Stimulated activated CD4-positive, alpha-beta T cell treated with anti-CD3 and anti-CD28 coated beads, TNF-alpha, amount 100 ng/mL, for 48 hours (primary cell): ENCODE results near the gene CBLIF.
A peak's percentile ranks its signal among the peaks of the same experiment; 100 is the strongest.
"Not testable (repeated sequence)": the region's sequence is repeated elsewhere in the genome, so short reads cannot be mapped to it uniquely, and the experiment has no call there.

Source experiments
- DNase-seq, 3 donors: peaks; one replicate each; pipeline ENCODE4 v3.0.0-alpha.2; 2020; ENCODE audit warnings: low read depth in 3 of 3

The CBLIF gene

DNA sequence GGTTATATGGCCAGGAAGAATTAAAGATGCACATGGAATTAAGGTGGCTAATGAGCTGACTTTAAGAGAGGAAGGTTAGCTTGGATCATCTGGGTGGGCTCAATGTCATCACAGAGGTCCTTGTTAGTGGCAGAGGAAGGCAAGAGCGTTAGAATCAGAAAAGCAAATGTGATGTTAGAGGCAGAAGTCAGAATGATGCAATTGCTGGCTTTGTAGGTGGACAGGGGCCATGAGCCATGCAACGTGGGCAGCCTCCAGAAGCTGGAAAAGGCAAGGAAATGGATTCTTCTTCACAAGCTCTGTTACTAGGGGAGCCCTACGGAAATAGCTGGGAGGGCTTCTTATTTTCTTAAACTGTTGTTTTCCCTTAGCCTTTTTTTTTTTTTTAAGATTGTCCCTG, 2.3 kb upstream of the CBLIF start:
- no peak for DNase-seq

DNA sequence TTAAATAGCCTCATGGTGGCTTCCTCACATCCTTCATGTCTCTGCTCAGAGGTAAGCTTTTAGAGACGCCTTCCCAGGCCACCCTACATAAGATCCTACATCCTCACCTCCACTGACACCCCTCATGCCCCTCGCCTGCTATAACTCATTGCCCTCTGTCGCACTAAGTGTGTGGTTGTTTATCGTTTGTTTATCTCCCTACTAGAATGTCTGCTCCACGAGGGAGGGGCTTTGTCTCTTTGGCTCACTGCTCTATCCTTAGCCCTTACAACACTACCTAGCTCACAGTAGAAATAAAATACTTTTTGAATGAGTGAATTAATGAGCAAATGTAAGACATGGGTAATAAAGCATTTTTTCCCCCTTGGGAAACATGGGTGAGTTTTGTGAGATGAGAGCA, 1.3 kb upstream of the CBLIF start:
- DNase-seq: no peak

DNA sequence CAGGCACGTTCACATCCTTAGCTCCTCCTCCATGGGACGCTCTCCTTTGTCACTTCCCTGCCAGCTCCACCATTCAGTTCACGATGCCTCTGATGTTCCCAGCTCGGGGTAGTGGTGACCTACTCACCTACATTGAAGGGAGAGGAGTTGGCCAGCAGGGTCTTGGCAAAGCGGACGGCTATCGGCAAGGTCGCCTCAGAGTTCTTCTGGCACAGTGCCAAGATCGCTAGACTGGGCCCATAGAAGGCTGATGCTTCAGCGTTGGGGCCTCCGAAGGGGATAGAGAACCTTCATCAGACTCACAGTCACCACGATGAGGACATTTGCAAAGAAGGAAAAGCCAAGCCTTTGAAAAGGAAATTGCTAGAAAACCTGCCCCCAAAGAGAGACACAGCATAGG, 3.0 kb downstream of the CBLIF start:
- no peak for DNase-seq

DNA sequence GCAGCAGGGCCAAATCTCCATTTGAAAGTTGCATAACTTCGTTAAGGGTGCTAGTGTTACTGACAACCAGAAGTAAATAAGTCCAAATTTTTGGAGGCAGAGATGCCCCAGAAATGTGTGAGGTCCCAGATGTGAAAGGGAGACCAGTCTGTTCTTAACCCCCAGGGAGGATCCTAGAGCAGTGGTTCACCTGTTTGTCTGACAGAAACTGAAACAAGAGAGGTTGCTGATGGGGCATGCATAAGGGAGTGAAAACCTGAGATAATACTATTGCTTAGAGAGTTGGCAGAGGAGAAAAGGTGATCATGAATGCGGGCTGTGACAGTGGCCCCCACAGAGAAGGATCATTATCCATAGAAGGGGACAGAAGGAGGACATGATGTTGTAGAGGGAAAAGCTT, 3.8 kb downstream of the CBLIF start:
- DNase-seq: no peak

DNA sequence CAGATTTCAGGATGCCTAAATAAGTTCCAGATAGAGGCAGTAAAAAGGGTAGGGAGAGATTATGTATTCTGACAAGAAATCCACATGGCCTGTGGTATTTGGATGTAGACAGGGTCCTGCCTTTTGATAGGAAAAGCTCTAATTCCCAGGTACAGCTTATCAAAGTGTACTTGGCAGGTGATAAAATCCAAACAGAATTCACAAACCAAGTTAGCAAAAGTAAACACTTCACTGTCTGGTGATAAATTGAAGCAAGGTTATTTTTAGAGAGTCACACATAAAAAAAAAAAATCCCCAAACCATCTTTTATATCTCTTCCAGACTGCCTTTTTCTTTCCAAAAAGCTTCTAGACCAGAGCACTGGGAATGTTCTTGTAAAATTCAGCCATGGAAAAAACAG, 5.7 kb downstream of the CBLIF start:
- no peak for DNase-seq

DNA sequence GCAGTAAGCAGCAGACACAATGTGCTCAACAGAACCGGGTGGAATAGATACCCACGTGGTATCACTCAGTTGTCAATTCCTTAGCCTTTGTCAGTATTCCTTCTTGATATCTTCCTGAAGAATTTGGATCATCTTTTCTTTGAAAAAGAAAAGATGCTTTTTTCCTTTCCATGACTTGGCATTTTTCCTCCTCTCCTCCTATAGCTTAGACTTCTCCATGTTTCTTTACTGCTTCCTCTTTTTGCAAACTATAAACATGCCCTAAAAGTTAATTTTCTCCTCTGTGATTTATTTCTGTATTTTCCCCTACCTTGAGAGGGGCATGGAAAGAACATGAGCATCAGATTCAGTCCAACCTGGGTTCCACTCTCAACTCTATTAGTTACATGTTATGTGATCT, 11.7 kb downstream of the CBLIF start:
- no peak for DNase-seq

DNA sequence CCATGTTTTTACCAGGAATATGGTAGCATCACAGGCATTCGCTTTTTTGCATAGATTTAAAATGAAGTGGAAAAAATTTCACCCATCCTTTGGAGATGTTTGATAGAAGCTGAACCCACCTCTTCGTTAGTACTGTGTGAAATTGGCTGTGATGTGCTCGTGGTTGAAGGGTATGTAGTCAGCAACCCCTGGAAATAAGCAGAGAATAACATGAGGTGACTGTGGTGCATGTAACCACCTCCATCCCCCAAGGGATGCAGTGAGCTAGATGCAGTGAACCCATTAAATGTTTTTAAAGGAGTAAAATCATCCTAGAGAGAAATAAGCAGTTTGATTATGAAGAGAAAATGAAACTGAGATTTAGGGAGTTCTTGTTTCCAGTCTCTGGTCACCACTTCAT, 15.9 kb downstream of the CBLIF start:
- no peak for DNase-seq

DNA sequence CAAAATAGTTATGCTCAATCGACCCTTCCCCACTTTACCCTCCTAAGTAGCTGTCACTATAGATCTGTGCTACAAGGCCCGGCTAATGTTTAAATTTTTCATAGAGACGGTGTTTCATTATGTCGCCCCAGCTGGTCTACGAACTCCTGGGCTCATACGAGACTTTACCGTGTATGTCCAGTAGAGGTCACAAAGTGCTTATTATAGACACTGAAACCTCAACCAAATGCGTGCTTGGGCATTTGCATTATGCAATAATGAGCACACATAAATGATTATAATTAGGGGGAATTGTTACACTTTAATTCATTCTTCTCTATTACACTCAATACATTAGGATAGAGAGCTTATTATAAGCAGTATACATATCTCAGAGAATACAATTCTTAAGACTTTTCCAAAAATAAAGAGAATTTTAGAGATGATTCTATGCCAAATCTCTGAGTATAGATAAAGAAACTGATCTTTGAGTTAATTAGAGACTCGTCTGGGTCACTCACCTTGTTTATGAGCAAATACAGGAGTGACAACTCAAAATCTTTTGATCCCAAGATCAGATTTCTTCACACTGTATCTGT, 22.2 kb downstream of the CBLIF start:
- no peak for DNase-seq

DNA sequence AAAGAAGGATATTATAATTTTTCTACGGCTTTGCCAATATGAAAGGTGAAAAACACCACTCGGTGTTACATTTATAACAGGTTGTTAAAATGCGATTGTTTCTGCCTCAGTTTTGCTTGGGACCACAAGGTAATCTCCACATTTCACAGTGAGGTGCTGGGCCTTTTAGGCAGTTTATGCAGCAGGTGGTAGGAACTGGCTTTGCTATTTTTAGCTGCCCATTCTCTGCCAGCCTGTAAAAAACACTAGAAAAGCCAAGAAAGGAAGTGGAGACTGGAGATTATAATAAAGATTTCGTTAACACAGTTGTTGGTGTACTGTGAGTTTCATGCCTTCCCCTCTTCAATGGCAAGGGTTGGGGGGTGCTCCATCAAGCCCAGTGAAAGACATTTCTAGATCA, 26.7 kb downstream of the CBLIF start:
- DNase-seq: no peak

DNA sequence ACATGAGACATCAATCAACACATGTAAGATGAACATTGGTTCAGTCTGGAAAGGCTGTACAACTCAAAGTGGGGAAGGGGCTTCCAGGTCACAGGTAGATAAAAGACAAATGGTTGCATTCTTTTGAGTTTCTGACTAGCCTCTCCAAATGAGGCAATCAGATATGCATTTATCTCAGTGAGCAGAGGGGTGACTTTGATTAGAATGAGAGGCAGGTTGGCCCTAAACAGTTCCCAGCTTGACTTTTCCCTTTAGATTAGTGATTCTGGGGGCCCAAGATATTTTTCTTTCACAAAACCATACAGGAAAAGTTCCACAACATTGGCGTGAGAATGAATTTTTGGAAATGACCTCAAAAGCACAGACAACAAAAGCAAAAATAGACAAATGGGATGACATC, 28.9 kb downstream of the CBLIF start:
- not testable (repeated sequence) for DNase-seq

DNA sequence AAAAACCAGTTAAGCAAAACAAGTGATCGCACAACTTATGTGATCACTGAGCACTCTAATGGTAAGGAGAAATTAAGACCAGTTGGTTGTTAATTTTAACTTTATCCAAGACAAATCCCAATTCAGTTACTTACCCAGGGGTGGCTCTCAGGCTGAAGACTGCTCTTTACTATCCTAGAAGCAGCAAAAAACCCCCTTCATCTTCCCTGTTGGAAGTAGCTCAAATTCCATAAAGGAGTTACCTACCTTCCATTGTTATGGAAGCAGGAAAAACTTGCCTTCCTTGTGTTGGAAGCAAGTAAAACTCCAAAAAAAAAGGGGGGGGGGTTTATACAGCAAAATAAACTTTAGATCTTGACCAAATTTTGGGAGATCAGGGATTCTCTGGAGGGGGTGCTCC, 29.5 kb downstream of the CBLIF start:
- DNase-seq: no peak

DNA sequence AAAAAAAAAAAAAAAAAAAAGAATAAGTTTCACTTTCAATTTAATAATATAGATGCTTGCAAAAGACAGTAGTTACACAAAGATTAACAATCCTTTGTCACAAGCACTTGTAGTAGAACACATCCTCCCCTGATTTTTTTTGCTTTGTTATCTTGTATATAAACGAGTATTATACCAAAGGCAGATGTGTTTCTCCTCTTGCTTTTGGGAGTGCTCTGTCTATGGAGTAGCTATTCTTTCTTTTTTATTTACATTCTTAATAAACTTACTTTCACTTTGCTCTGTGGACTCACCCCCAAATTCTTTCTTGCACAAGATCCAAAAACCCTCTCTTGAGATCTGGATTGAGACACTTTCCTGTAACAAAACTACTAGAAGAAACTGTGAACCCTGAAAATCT, 31.3 kb downstream of the CBLIF start:
- no peak for DNase-seq

DNA sequence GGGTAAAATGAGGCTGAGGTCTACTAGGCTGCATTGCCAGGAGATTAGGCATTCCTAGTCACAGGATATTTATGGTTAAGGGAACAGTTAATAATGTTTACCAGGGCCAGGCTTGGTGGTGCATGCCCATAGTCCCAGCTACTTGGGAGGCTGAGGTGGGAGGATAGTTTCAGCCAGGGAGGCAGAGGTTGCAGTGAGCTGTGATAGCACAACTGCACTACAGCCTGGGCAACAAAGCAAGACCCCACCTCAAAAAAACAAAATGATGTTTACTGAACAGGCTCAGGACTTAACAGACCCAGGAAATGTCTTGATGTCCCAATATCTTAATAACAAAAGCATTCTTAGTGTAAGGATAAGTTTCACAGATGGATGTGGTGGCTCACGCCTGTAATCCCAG, 31.9 kb downstream of the CBLIF start:
- no peak for DNase-seq

DNA sequence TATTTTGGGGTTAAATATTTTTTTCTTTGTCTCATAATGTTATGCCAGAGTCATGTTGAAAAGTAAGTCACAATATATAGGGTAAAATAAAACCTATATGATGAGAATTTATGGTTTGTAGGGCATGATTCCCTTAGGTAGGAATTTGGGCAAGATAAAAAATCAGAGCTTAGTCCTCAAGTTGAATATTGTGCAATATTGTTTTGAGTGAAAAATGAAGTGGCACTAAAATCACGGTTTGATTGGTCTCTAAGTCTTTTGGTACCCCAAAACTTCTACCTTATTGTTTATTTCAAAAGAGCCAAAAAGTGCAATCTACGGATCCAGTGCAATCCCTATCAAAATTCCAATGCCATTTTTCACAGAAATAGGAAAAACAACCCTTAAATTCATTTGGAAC, 33.1 kb downstream of the CBLIF start:
- DNase-seq: no peak

DNA sequence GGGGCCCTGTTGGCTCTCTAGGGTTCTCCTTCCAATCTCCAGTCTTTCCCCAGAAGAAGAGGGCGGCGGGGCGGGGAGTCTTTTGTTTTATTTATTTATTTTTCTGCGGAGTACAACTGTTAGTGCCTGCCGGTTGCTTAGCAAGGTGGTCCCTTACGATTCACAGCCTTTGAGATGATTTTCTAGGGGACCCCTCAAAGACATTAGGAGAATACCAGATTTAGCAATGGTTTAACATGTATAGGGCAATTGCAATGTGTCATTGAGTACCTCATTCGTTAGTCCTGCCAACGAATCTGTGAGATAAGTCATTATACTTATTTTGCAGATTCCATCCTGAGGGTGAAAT, 34.4 kb downstream of the CBLIF start:
- no peak for DNase-seq

DNA sequence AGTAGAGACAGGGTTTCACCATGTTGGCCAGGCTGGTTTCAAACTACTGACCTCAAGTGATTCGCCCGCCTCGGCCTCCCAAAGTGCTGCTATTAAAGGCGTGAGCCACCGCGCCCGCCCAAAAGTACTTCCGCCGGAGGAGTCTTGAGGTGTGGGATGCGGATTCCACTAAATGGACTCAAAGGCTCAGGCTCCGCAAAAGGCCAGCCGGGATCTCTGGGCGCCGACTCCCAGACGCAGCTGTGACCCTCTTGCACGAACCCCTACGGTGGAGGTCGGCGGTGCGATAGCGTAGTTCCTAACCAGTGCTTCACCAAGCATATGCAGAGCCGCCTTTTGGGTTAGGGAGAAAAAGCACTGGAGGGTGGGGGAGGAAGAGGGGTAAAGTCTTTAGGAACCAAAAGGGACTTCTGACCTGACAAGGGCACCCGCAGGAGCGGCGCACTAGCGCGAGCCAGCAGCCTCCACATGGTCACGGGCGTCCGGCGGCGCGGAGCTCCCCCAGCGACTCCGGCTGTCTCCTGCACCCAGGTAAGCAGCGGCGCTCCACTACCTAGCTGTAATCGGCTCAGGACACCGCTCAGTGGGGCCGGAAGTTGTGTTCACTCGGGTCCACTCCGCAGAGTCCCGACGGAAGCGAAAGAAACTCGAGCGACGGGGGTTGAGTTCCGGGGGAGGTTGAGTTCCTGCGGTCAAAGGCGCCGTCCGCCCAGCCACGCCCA, 34.9 kb downstream of the CBLIF start, which contains the start of gene MRPL16:
Gene MRPL16 (minus strand): TSS at position 590 of the 722 bp plus-strand sequence. CDS start 120 bp downstream, at position 470.
- DNase-seq: peak; percentile 80 to 85 (median 84)

DNA sequence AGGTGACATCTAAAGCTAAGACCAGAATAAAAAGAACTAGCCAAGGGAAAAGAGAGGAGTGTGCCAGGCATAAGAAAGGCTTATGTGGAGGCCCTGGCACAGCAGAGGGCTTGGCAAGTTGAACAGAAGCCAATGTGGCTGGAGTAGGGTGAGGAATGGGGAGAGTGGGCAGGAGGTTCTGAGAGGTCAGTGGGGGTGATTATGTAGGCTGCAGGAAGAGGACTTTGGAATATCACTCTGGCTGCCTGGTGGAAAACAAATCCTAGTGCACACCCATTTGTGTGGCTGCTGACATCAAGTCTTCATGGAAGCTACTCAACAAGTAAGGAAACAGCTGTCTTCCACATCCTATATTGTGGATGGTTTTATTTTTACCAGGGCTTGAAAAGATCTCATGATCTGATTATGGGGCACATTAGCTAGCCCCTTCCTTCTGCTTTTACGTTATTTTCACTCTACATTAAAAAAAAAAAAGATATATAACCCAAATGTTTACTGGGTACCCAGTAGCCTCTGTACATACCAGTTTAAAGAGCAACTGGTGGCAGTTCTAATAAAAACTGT, 38.2 kb downstream of the CBLIF start:
- DNase-seq: no peak

DNA sequence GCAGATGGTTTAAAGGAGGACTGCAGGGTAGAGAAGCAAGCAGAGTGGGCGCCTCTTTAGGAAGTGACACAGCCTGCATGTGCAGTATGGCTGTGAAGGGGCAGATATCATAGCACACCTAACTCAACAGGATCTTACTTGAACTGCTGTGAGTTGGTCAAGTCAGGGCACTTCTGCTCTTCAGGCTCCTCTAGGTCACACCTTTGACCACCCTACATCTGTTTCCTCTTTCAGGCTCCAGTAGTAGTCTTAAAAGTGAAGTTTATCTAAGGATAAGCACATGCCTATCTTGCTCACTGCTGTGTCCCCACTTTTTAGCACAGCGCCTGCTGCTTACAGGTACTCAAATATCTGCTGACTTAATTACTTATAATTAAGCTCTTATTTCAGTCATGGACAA, 41.2 kb downstream of the CBLIF start:
- no peak for DNase-seq

DNA sequence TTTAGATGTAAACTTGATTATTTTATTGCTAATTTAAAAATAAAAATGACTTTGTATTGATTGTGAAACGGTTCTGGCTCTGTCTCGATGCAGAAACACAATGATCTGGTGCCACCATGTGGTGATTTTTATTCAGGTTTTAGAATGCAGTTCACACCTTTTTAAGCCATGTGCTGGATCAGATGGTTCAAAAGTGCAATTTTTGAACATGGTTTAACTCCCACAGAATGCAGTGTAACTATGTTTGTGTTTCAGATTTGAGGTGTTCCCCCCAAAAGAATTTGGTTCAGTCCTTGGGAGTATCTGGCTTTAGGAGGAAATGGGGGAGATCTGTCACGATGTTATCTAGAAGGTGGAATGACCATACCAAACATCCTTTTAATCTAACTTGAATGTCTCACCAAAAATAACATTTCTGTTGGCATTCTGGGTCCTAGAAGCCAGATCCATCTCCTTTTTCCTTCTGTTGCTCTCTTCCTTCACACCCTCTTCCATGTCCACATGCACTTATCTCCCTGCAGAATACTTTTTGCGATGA, 42.6 kb downstream of the CBLIF start:
- DNase-seq: no peak

DNA sequence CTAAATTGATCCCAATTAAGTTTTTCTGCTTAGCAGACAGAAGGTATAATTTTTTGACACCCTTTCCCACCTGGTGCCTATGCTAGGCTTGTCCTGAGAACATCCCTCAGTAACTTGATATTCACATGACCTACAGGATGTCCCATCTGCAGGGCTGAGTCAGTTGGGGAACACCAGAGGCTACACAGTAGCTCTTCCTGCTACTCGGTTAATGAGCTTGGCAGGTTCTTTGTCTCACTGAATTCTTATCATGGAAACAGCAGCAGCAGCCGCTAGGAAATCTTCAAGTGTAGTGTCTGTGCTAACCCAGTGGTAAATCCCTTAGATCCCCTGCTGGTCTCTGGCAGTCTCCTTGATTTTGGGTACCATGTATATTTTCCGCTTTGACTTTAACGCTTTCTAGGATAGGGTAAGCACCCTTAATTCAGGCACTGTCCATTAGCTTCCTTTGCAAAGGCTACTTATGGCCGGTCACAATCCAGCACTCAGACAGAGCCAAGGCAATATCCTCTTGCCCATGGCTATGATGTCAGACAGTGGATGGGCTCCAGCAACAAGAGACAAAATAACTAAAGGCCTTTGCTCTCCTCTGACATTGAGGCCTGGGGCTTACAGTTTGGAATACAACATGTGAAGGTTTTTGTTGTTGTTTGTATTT, 43.2 kb downstream of the CBLIF start:
- DNase-seq: no peak

DNA sequence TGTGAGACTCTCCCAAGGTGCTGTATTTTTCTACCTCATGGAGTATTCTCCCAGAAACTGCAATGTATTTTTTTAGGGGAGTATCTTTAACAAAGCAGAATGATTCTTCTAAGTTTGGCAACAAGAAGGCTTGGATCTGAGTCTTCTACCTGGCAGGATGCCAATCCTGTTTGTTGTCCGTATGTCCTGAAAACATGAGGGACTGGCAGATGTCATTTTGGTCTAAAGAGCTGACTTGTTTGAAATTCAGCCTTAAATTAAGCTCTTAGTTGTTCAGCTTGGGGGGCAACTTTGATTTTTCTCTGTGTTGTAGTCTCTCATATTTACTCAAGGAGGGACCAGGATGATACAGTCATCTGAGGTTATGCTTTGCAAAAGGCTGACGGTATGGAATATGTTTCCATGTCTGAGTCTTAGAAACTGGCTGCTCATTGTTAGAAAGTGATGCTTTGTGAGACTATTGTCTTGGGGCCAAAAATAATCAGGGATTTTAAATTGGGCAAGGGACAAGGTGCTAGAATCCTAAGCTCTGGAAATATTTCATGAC, 44.1 kb downstream of the CBLIF start:
- DNase-seq: no peak

DNA sequence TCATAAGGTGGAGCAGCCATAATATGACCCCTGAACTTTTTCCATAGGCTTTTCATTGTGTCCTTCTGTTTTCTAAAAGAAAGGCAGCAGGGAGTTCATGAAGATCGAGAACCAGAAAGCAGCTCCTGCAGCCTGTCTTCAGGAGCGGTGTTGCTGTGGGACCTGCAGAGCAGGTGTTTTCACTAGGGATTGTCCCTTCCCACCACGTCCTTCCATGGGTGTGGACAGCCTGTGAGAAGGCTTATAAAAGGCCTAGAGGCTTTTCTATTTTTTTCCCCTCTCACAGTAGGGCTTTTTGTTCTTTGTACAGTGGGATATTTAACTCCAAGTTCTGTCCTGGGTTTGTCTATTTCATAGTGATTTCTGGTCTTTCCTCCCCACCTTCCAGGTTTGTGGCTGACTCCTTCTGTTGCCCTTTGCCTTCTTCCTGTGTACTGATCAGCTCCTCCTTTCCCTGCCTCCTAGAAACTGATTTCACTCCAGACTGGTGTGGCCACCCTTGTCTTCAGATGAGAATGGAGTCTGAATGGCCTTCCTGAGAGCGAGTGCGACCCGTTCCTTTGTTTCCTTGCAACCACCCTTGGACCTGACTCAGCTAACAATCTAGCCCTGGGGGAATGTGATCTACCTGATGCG, 44.8 kb downstream of the CBLIF start:
- DNase-seq: no peak
